ENCODE results near the gene SMG6.
"Not testable (repeated sequence)": the region's sequence is repeated elsewhere in the genome, so short reads cannot be mapped to it uniquely, and the experiment has no call there.

The SMG6 gene

DNA sequence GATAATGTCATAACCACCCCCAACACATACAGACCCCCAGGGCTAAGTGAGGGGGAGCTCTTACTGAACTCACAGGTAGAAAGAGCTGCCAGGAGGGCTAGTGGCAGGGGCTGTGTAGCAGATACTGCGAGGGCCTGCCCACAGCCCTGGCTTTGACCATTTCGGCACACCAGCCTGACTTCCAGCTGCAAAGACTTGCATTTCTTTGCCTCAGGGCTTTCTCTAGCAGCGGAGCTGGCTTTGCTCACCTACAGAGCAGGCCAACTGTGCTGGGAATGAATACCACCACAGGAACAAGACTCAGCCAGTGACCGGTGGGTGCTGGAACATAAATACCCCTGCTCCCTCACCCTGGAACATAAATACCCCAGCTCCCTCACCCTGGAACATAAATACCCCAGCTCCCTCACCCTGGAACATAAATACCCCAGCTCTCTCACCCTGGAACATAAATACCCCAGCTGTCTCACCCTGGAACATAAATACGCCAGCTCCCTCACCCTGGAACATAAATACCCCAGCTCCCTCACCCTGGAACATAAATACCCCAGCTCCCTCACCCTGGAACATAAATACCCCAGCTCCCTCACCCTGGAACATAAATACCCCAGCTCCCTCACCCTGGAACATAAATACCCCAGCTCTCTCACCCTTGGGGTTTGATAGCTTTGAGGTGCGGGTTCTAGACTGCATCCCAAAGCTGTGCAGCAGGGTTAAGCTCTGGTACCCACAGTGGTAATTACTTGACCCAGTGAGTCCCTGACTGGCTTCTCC is 290.2 kb downstream of the SMG6 start:
- not testable (repeated sequence) for H3K4me3 ChIP-seq (ENCODE audit: insufficient read depth in 1 of 2, low read depth in 1 of 2, low read length in 2 of 2); H2BK12ac ChIP-seq (ENCODE audit: low read length in 2 of 2); H3K4me2 ChIP-seq (ENCODE audit: low read length, poor library complexity, severe bottlenecking); H2BK120ac ChIP-seq (ENCODE audit: low read depth, low read length); H3K9me3 ChIP-seq (ENCODE audit: control insufficient read depth, low read length); H3K18ac ChIP-seq (ENCODE audit: low read depth in 1 of 2, low read length in 2 of 2); H2AK5ac ChIP-seq (ENCODE audit: low read length, severe bottlenecking); H4K91ac ChIP-seq (ENCODE audit: low read length); H2AFZ ChIP-seq (ENCODE audit: low read depth, low read length); H3K27ac ChIP-seq (ENCODE audit: low read length, poor library complexity, severe bottlenecking); H3K36me3 ChIP-seq (ENCODE audit: control insufficient read depth in 1 of 2, insufficient read depth in 2 of 2, low read depth in 1 of 2, low read length in 2 of 2); H3K23ac ChIP-seq (ENCODE audit: low read length in 2 of 2); DNase-seq; H4K8ac ChIP-seq (ENCODE audit: low read length); H3K79me1 ChIP-seq (replicated peaks; ENCODE audit: low read length, poor library complexity, severe bottlenecking); H2BK15ac ChIP-seq (ENCODE audit: low read depth, poor library complexity, severe bottlenecking); H3K9ac ChIP-seq (ENCODE audit: low read length); H3K14ac ChIP-seq (ENCODE audit: low read length in 2 of 2); H2BK5ac ChIP-seq (ENCODE audit: low read depth, low read length, poor library complexity, severe bottlenecking); H3K4ac ChIP-seq (ENCODE audit: low read depth in 1 of 2, low read length in 2 of 2)
- H3K4me1 ChIP-seq (ENCODE audit: control insufficient read depth, insufficient read depth, low read depth, low read length), result peaks cover 26% of the 10 kb centered on the region
- peaks cover 28 to 34% of the 10 kb centered on the region in 2 experiments for H3K27me3 ChIP-seq (ENCODE audit: control insufficient read depth in 1 of 2, insufficient read depth in 1 of 2, low read length in 2 of 2)
- WGBS, result 93% methylated on average over 6 of the region's 6 CpGs

DNA sequence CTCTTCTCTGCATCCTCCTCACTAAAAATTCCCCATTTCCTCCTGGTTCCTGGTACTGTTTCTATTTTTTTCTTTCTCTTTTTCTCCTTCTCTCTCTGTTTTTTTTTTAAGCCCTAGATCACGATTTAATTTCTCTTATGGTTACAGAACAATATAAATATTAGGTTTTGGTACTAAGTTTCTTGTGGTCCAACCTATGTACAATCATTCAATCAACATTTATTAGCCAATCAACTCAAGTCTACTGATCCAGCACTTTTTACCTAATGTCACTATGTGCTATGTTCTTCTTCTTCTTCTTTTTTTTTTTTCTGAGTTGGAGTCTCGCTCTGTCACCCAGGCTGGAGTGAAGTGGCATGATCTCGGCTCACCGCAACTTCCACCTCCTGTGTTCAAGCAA is 291.1 kb downstream of the SMG6 start:
- no peak overlapping the region for H3K23ac ChIP-seq (ENCODE audit: low read length in 2 of 2)
- peak overlapping the region; percentile 60 for H3K9ac ChIP-seq (ENCODE audit: low read length)

DNA sequence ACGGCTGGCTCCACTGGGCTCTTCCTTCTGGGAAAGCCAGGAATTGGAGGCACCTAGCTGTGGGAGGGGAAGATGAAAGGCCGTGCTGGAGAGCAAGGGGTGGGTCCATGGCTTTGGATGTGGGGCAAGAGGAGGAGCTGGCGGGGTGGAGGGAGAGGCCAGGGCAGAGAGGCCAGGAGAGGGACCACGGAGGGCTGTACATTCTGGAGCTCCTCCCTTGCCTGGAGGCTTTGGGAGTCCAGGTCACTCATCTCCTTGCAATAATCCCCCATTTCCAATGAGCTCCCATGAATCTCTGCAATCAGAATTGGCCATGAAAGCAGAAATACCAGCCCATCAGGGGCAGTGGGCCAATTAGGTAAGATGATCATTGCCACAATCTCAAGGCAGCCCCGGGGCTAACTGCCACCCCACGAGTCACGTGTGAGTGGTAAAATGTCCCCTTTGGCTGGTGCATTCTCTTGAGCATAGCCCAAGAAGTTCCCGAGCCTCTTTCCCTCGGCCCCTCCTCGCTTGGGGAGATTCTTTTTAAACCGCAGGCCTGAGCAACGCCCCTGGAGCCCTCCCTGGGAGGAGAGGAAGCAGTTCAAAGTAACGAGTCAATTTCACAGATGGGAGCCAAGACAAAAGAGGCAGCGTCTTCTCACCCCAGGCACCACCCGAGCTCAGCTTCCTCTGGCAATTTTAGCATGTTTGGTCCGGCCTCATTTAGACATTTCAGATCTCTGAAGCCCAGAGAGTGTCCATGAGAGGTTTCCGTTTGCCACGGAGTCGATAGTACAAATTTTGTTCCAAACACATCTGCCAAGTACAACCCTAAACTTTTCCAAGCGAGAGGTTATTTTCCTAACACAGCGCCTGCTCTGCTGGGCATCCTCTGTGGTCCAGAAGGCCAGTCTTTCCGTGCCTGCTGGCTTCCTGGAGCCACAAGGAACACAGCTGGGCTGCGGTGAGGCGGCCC is 291.9 kb downstream of the SMG6 start:
- Histone ChIP-seq H3K4me1 (ENCODE audit: control insufficient read depth, insufficient read depth, low read depth, low read length) (peaks cover 16% of the 10 kb centered on the region), H3K27ac (ENCODE audit: low read length, poor library complexity, severe bottlenecking) (peak overlapping the region; percentile 12), H3K79me1 (replicated peaks; ENCODE audit: low read length, poor library complexity, severe bottlenecking) (no peaks in the 10 kb centered on the region), H3K14ac (ENCODE audit: low read length in 2 of 2) (no peak overlapping the region), H3K4me2 (ENCODE audit: low read length, poor library complexity, severe bottlenecking) (no peak overlapping the region), H3K23ac (ENCODE audit: low read length in 2 of 2) (no peak overlapping the region), H4K91ac (ENCODE audit: low read length) (peak overlapping the region; percentile 11), H2AFZ (ENCODE audit: low read depth, low read length) (no peak overlapping the region), H4K8ac (ENCODE audit: low read length) (no peak overlapping the region), H2BK5ac (ENCODE audit: low read depth, low read length, poor library complexity, severe bottlenecking) (no peak overlapping the region), H3K4me3 (ENCODE audit: insufficient read depth in 1 of 2, low read depth in 1 of 2, low read length in 2 of 2) (peak overlapping the region in 1 of 2 experiments; percentile 58), H3K9ac (ENCODE audit: low read length) (peak overlapping the region; percentile 60), H3K18ac (ENCODE audit: low read depth in 1 of 2, low read length in 2 of 2) (no peak overlapping the region), H3K9me3 (ENCODE audit: control insufficient read depth, low read length) (no peaks in the 10 kb centered on the region), H3K36me3 (ENCODE audit: control insufficient read depth in 1 of 2, insufficient read depth in 2 of 2, low read depth in 1 of 2, low read length in 2 of 2) (peaks cover 0 to 3% of the 10 kb centered on the region in 2 experiments), H2BK12ac (ENCODE audit: low read length in 2 of 2) (no peak overlapping the region), H2AK5ac (ENCODE audit: low read length, severe bottlenecking) (no peak overlapping the region), H2BK120ac (ENCODE audit: low read depth, low read length) (no peak overlapping the region), H3K4ac (ENCODE audit: low read depth in 1 of 2, low read length in 2 of 2) (no peak overlapping the region), H3K27me3 (ENCODE audit: control insufficient read depth in 1 of 2, insufficient read depth in 1 of 2, low read length in 2 of 2) (peaks cover 13 to 17% of the 10 kb centered on the region in 2 experiments), H2BK15ac (ENCODE audit: low read depth, poor library complexity, severe bottlenecking) (peak overlapping the region; percentile 62)
- 36% methylated on average over 24 of the region's 24 CpGs for WGBS
- no peak for DNase-seq

More for the DNA sequence above, 291.1 kb downstream of the SMG6 start:
- DNase-seq, result no peak
- Histone ChIP-seq H2AFZ (ENCODE audit: low read depth, low read length) (no peak overlapping the region), H4K8ac (ENCODE audit: low read length) (no peak overlapping the region), H2BK5ac (ENCODE audit: low read depth, low read length, poor library complexity, severe bottlenecking) (no peak overlapping the region), H2BK12ac (ENCODE audit: low read length in 2 of 2) (no peak overlapping the region), H3K27ac (ENCODE audit: low read length, poor library complexity, severe bottlenecking) (no peak overlapping the region), H3K4me1 (ENCODE audit: control insufficient read depth, insufficient read depth, low read depth, low read length) (peaks cover 19% of the 10 kb centered on the region), H3K27me3 (ENCODE audit: control insufficient read depth in 1 of 2, insufficient read depth in 1 of 2, low read length in 2 of 2) (peaks cover 21 to 25% of the 10 kb centered on the region in 2 experiments), H3K79me1 (replicated peaks; ENCODE audit: low read length, poor library complexity, severe bottlenecking) (no peaks in the 10 kb centered on the region), H3K18ac (ENCODE audit: low read depth in 1 of 2, low read length in 2 of 2) (no peak overlapping the region), H3K4me3 (ENCODE audit: insufficient read depth in 1 of 2, low read depth in 1 of 2, low read length in 2 of 2) (peak overlapping the region in 1 of 2 experiments; percentile 58), H3K14ac (ENCODE audit: low read length in 2 of 2) (no peak overlapping the region), H3K36me3 (ENCODE audit: control insufficient read depth in 1 of 2, insufficient read depth in 2 of 2, low read depth in 1 of 2, low read length in 2 of 2) (peaks cover 0 to 3% of the 10 kb centered on the region in 2 experiments), H3K4me2 (ENCODE audit: low read length, poor library complexity, severe bottlenecking) (no peak overlapping the region), H4K91ac (ENCODE audit: low read length) (no peak overlapping the region), H2BK15ac (ENCODE audit: low read depth, poor library complexity, severe bottlenecking) (no peak overlapping the region), H2AK5ac (ENCODE audit: low read length, severe bottlenecking) (no peak overlapping the region), H3K4ac (ENCODE audit: low read depth in 1 of 2, low read length in 2 of 2) (no peak overlapping the region), H2BK120ac (ENCODE audit: low read depth, low read length) (no peak overlapping the region), H3K9me3 (ENCODE audit: control insufficient read depth, low read length) (no peaks in the 10 kb centered on the region)
- 100% methylated on average over 3 of the region's 4 CpGs for WGBS
